H9 (cell line): ENCODE results near the gene ROR1. TPM values are rescaled to one million over a fixed set of nuclear protein-coding genes. Genes with fewer than 3 reads are reported as not detected.

Experiments
- DNase-seq: peaks from one replicate; pipeline ENCODE4 v3.0.0-alpha.2; 2017
- H2AFZ ChIP-seq: one replicate; pipeline ENCODE4 v1.6.1; 2013; ENCODE audit warnings: mild to moderate bottlenecking, low read length, control low read depth, moderate library complexity
- H2AK5ac ChIP-seq: 2 replicates; pipeline ENCODE4 v1.6.1; 2013; ENCODE audit warnings: low read length, control low read depth, mixed read lengths; ENCODE audit not compliant: insufficient read length
- H2BK120ac ChIP-seq: one replicate; pipeline ENCODE4 v1.6.1; 2013; ENCODE audit warnings: low read depth, mild to moderate bottlenecking, low read length, control low read depth, inconsistent platforms; ENCODE audit not compliant: poor library complexity, severe bottlenecking
- H2BK12ac ChIP-seq: 2 replicates; pipeline ENCODE4 v1.6.1; 2013; ENCODE audit warnings: low read length, control low read depth, mixed read lengths, low read depth; ENCODE audit not compliant: insufficient read length
- H2BK15ac ChIP-seq: 2 replicates; pipeline ENCODE4 v1.6.1; 2013; ENCODE audit warnings: low read depth, low read length, control low read depth
- H2BK20ac ChIP-seq: one replicate; pipeline ENCODE4 v1.6.1; 2013; ENCODE audit warnings: low read depth, mild to moderate bottlenecking, low read length, control low read depth, inconsistent platforms; ENCODE audit not compliant: poor library complexity, severe bottlenecking
- H2BK5ac ChIP-seq: 2 replicates; pipeline ENCODE4 v1.6.1; 2013; ENCODE audit warnings: low read length, control low read depth, mixed read lengths; ENCODE audit not compliant: insufficient read length
- H3K14ac ChIP-seq: 2 replicates; pipeline ENCODE4 v1.6.1; 2013; ENCODE audit warnings: low read length, control low read depth; ENCODE audit not compliant: insufficient read depth
- H3K18ac ChIP-seq: 2 replicates; pipeline ENCODE4 v1.6.1; 2013; ENCODE audit warnings: low read depth, mild to moderate bottlenecking, mixed read lengths, low read length, control low read depth; ENCODE audit not compliant: insufficient read length
- H3K23ac ChIP-seq: 2 replicates; pipeline ENCODE4 v1.6.1; 2013; ENCODE audit warnings: low read length, control low read depth, mixed read lengths, low read depth; ENCODE audit not compliant: insufficient read length
- H3K23me2 ChIP-seq: 2 replicates; pipeline ENCODE4 v1.6.1; 2013; ENCODE audit warnings: low read depth, mild to moderate bottlenecking, mixed read lengths, low read length, control low read depth; ENCODE audit not compliant: insufficient read length, poor library complexity, severe bottlenecking
- H3K27ac ChIP-seq: 2 replicates; pipeline ENCODE4 v1.5.1; 2013; ENCODE audit warnings: low read length, control low read depth, mixed read lengths, low read depth; ENCODE audit not compliant: insufficient read length
- H3K27me3 ChIP-seq: 2 replicates; pipeline ENCODE4 v1.6.1; 2013; ENCODE audit warnings: low read length, control low read depth, inconsistent platforms; ENCODE audit not compliant: insufficient read depth
- H3K4ac ChIP-seq: 2 replicates; pipeline ENCODE4 v1.6.1; 2013; ENCODE audit warnings: low read depth, mild to moderate bottlenecking, control low read depth, inconsistent platforms, low read length, moderate library complexity
- H3K4me1 ChIP-seq: 2 replicates; pipeline ENCODE4 v1.6.1; 2013; ENCODE audit warnings: low read length, control low read depth, inconsistent platforms; ENCODE audit not compliant: insufficient read depth
- H3K4me2 ChIP-seq: 2 replicates; pipeline ENCODE4 v1.6.1; 2013; ENCODE audit warnings: low read length, control low read depth, mixed read lengths; ENCODE audit not compliant: insufficient read length, insufficient read depth
- H3K56ac ChIP-seq: 2 replicates; pipeline ENCODE4 v1.6.1; 2013; ENCODE audit warnings: low read depth, mild to moderate bottlenecking, mixed read lengths, low read length, control low read depth; ENCODE audit not compliant: insufficient read length
- H3K79me1 ChIP-seq: 2 replicates; pipeline ENCODE4 v1.6.1; 2013; ENCODE audit warnings: low read depth, mild to moderate bottlenecking, moderate library complexity, low read length, control low read depth, inconsistent platforms; ENCODE audit not compliant: insufficient read depth, poor library complexity, severe bottlenecking
- H3K79me2 ChIP-seq: 2 replicates; pipeline ENCODE4 v1.6.1; 2013; ENCODE audit warnings: low read length, control low read depth, inconsistent platforms; ENCODE audit not compliant: insufficient read depth
- H3K9ac ChIP-seq: 2 replicates; pipeline ENCODE4 v1.6.1; 2013; ENCODE audit warnings: low read length, control low read depth, mixed read lengths; ENCODE audit not compliant: insufficient read length; ENCODE audit errors: extremely low read depth
- H3K9me3 ChIP-seq: one replicate; pipeline ENCODE4 v1.6.1; 2013; ENCODE audit warnings: low read depth, low read length, inconsistent platforms; ENCODE audit not compliant: control insufficient read depth
- H3T11ph ChIP-seq: one replicate; pipeline ENCODE4 v1.6.1; 2013; ENCODE audit warnings: mild to moderate bottlenecking, low read length, control low read depth, inconsistent platforms
- H4K20me1 ChIP-seq: one replicate; pipeline ENCODE4 v1.6.1; 2013; ENCODE audit not compliant: control insufficient read depth, insufficient read length, insufficient read depth
- H4K5ac ChIP-seq: 2 replicates; pipeline ENCODE4 v1.6.1; 2013; ENCODE audit warnings: low read depth, mild to moderate bottlenecking, mixed read lengths, low read length, control low read depth; ENCODE audit not compliant: insufficient read length
- H4K8ac ChIP-seq: replicated peaks from 2 replicates; pipeline ENCODE4 v1.6.1; 2013; ENCODE audit warnings: low read length, control low read depth, mixed read lengths, low read depth; ENCODE audit not compliant: insufficient read length
- H4K91ac ChIP-seq: 2 replicates; pipeline ENCODE4 v1.6.1; 2013; ENCODE audit warnings: low read depth, mild to moderate bottlenecking, moderate library complexity, mixed read lengths, low read length, control low read depth; ENCODE audit not compliant: insufficient read length
- H3K27ac Mint-ChIP-seq, 3 experiments: 2 replicates in 2 of 3; 3 replicates in 1 of 3; pipeline ENCODE4 v1.8.0; 2020 to 2021; ENCODE audit warnings: mixed read lengths in 3 of 3, mild to moderate bottlenecking in 1 of 3, moderate library complexity in 1 of 3
- H3K27me3 Mint-ChIP-seq: 2 replicates; pipeline ENCODE4 v1.8.0; 2021; ENCODE audit warnings: low read depth, mild to moderate bottlenecking, moderate library complexity, mixed read lengths
- H3K36me3 Mint-ChIP-seq, 3 experiments: 2 replicates in 2 of 3; 3 replicates in 1 of 3; pipeline ENCODE4 v1.8.0; 2020 to 2021; ENCODE audit warnings: low read depth in 3 of 3, mixed read lengths in 3 of 3; ENCODE audit not compliant: insufficient read depth in 1 of 3
- H3K4me1 Mint-ChIP-seq, 2 experiments: 2 replicates each; pipeline ENCODE4 v1.8.0; 2020; ENCODE audit warnings: mixed read lengths in 2 of 2
- H3K4me3 Mint-ChIP-seq, 2 experiments: 2 replicates in 1 of 2; 3 replicates in 1 of 2; pipeline ENCODE4 v1.8.0; 2020 to 2021; ENCODE audit warnings: mild to moderate bottlenecking in 2 of 2, mixed read lengths in 2 of 2, moderate library complexity in 1 of 2
- H3K9me3 Mint-ChIP-seq, 2 experiments: 2 replicates in 1 of 2; 3 replicates in 1 of 2; pipeline ENCODE4 v1.8.0; 2020; ENCODE audit warnings: mild to moderate bottlenecking in 2 of 2, mixed read lengths in 2 of 2, moderate library complexity in 1 of 2
- WGBS: extraction: QIAGEN DNeasy Blood & Tissue Kit; methylation state at CpG from one replicate; pipeline ENCODE4 v1.1.7; 2013; ENCODE audit warnings: missing lambda C conversion rate, low lambda C conversion rate, mixed read lengths; ENCODE audit not compliant: insufficient read length; ENCODE audit errors: extremely low coverage; 5-methylcytosine and 5-hydroxymethylcytosine counted together
- total RNA-seq: library from RNA; stranded (reverse); gene quantifications from 2 replicates; pipeline ENCODE4 v1.2.1, GENCODE V29; 2021
- TF ChIP-seq, protein P1 (sequence below): fragments of 200-600 bp; sonication (generic); conservative IDR thresholded peaks from 3 replicates; pipeline ENCODE4 v1.8.0; 2021; ENCODE audit warnings: antibody characterized with exemption, mild to moderate bottlenecking

The ROR1 gene
- total RNA-seq, 1 experiment from 2014 or later, result 75.9 TPM

GRCh38 chr1:64203420-64203819 lies 429.6 kb downstream of the ROR1 start, which contains the start of gene UBE2U:
Gene UBE2U (plus strand): TSS chr1:64203623. CDS start chr1:64204051, 428 bp downstream.
- no peaks in the 10 kb centered on the region for H4K20me1 ChIP-seq
- no peak within 1 kb of the TSS for H2BK15ac ChIP-seq
- no peaks in the 10 kb centered on the region; the same call in 1 of the 2 replicates for H3K4me1 ChIP-seq
- no peak within 1 kb of the TSS for H3K23ac ChIP-seq
- Mint-ChIP-seq H3K4me3 (peak within 1 kb of the TSS in 1 of 2 experiments; percentile 24; a peak in 1 of 5 replicates), H3K9me3 (peaks cover 11 to 13% of the 10 kb centered on the region in 2 experiments), H3K36me3 (peaks cover 3 to 5% (median 4%) of the 10 kb centered on the region in 3 experiments; a peak in 6 of 7 replicates), H3K4me1 (peaks cover 9 to 10% of the 10 kb centered on the region in 2 experiments), H3K27ac (no peak within 1 kb of the TSS; a peak in 1 of 7 replicates), H3K27me3 (peaks cover 3% of the 10 kb centered on the region)
- no peak within 1 kb of the TSS for H3K4me2 ChIP-seq
- H3K9me3 ChIP-seq, result no peaks in the 10 kb centered on the region
- WGBS, result no CpG with 5 or more reads among the region's 23 CpGs
- TF ChIP-seq, protein P1, sequence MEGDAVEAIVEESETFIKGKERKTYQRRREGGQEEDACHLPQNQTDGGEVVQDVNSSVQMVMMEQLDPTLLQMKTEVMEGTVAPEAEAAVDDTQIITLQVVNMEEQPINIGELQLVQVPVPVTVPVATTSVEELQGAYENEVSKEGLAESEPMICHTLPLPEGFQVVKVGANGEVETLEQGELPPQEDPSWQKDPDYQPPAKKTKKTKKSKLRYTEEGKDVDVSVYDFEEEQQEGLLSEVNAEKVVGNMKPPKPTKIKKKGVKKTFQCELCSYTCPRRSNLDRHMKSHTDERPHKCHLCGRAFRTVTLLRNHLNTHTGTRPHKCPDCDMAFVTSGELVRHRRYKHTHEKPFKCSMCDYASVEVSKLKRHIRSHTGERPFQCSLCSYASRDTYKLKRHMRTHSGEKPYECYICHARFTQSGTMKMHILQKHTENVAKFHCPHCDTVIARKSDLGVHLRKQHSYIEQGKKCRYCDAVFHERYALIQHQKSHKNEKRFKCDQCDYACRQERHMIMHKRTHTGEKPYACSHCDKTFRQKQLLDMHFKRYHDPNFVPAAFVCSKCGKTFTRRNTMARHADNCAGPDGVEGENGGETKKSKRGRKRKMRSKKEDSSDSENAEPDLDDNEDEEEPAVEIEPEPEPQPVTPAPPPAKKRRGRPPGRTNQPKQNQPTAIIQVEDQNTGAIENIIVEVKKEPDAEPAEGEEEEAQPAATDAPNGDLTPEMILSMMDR, result no peak
- H3K4ac ChIP-seq, result no peak within 1 kb of the TSS
- no peak within 1 kb of the TSS for H2BK12ac ChIP-seq
- no peak within 1 kb of the TSS for H4K91ac ChIP-seq
- no peak within 1 kb of the TSS for H2BK5ac ChIP-seq
- no peak within 1 kb of the TSS for H2BK20ac ChIP-seq
- H2BK120ac ChIP-seq, result no peak within 1 kb of the TSS
- H3T11ph ChIP-seq, result no peak within 1 kb of the TSS
- H3K18ac ChIP-seq, result no peak within 1 kb of the TSS
- H2AK5ac ChIP-seq, result no peak within 1 kb of the TSS
- no peak for DNase-seq
- no peak within 1 kb of the TSS for H3K9ac ChIP-seq
- no peak within 1 kb of the TSS for H3K27ac ChIP-seq
- H4K8ac ChIP-seq, result no peak within 1 kb of the TSS
- no peak within 1 kb of the TSS for H3K56ac ChIP-seq
- H3K23me2 ChIP-seq, result no peaks in the 10 kb centered on the region
- H4K5ac ChIP-seq, result no peak within 1 kb of the TSS
- H3K27me3 ChIP-seq, result no peaks in the 10 kb centered on the region
- no peak within 1 kb of the TSS for H2AFZ ChIP-seq
- H3K79me2 ChIP-seq, result no peaks in the 10 kb centered on the region
- H3K79me1 ChIP-seq, result no peaks in the 10 kb centered on the region
- no peak within 1 kb of the TSS for H3K14ac ChIP-seq
